Psoas muscle (tissue), 8 donors: ENCODE measurements around the gene CAND2. TPM values are rescaled to one million over a fixed set of nuclear protein-coding genes. Genes with fewer than 3 reads are reported as not detected.

ENCODE experiments used
- ATAC-seq, 4 donors: fragments of 200-7000 bp; cut with Tn5 transposase; one replicate each; pipeline ENCODE4 v1.9.1; 2020; ENCODE audit warnings: moderate library complexity in 3 of 4, mild to moderate bottlenecking in 2 of 4
- DNase-seq, 2 donors: peaks; one replicate each; pipeline ENCODE4 v3.0.0-alpha.2; 2020
- H3K27ac ChIP-seq: fragments of 200-600 bp; one replicate; pipeline ENCODE4 v1.8.0; 2022
- H3K27me3 ChIP-seq, 3 donors: fragments of 200-600 bp in 1 of 3; one replicate each; pipeline versions ENCODE4 v1.6.1 to v1.8.0; 2013 to 2022; ENCODE audit warnings: low read length in 2 of 3, mild to moderate bottlenecking in 2 of 3, moderate library complexity in 1 of 3; ENCODE audit not compliant: insufficient read depth in 3 of 3
- H3K36me3 ChIP-seq, 2 donors: fragments of 200-600 bp in 1 of 2; one replicate each; pipeline versions ENCODE4 v1.6.1 to v1.8.0; 2013 to 2022; ENCODE audit warnings: low read depth in 1 of 2, mild to moderate bottlenecking in 1 of 2, moderate library complexity in 1 of 2; ENCODE audit not compliant: insufficient read depth in 1 of 2
- H3K4me1 ChIP-seq: fragments of 200-600 bp; one replicate; pipeline ENCODE4 v1.8.0; 2022
- H3K4me3 ChIP-seq: fragments of 200-600 bp; one replicate; pipeline ENCODE4 v1.8.0; 2022; ENCODE audit warnings: mild to moderate bottlenecking
- H3K9me3 ChIP-seq: fragments of 200-600 bp; one replicate; pipeline ENCODE4 v1.8.0; 2022
- CTCF ChIP-seq: fragments of 200-600 bp; IDR thresholded peaks from one replicate; pipeline ENCODE4 v1.8.0; 2022; ENCODE audit warnings: antibody characterized with exemption
- WGBS, 3 donors: extraction: QIAGEN DNeasy Blood & Tissue Kit; methylation state at CpG; one replicate each; pipeline versions ENCODE4 v1.1.6 to v1.1.7; 2013; 5-methylcytosine and 5-hydroxymethylcytosine counted together
- intact Hi-C, 2 donors: fragments of 100-400 bp; cut with DNase I; formaldehyde crosslinking; loops; one replicate each; pipeline versions ENCODE4 v1.11.0 to v1.14.2; 2022
- polyA plus RNA-seq, 3 donors: library from polyadenylated mRNA; stranded (reverse); fragments of 200-250 nt; gene quantifications; one replicate each; pipeline ENCODE4 v1.2.3, GENCODE V29; 2013
- total RNA-seq, 4 donors: library from RNA; stranded (reverse); fragmentation: NEBNext Ultra II Directional in 2 of 4; extraction: Animal tissue kit (Norgen Biotek cat#: 25700) in 2 of 4; gene quantifications; one replicate each; pipeline versions ENCODE4 v1.2.1 to v1.2.4, GENCODE V29; 2021 to 2023
- donor health status: healthy with polysubstance abuse.
- donor health status: DM: no; HTN: no; CAD: no; lungs with moderate emphysema.
- donor health status: Bipolar disorder and iron deficiency.
- donor health status: healthy.
- donor health status: DM: yes; HTN: yes; CAD: no.
- donor health status: DM: no; HTN: no; CAD: no.
- donor health status: DM: no; HTN: no; CAD: no.
- donor health status: DM: yes; HTN: yes; CAD: no.

The CAND2 gene
- total and polyA plus RNA-seq, 7 donors, result 3.7 to 220 (median 128) TPM

- Histone ChIP-seq H3K36me3 (peaks cover 3 to 82% of the 10 kb centered on the region in 2 donors), H3K27me3 (no peaks in the 10 kb centered on the region), H3K4me1 (peaks cover 27% of the 10 kb centered on the region), H3K9me3 (no peaks in the 10 kb centered on the region), H3K27ac (peak overlapping the region; percentile 70), H3K4me3 (no peak overlapping the region)
- WGBS, 3 donors, result 64 to 71% (median 66%) methylated on average over 7 of the region's 7 CpGs
- intact Hi-C loops, result no loop called here
- no peak for ATAC-seq
- DNase-seq, result no peak
- TF ChIP-seq CTCF, result no peak
Observed at GRCh38 chr3:12807601-12808359, 11.3 kb downstream of the CAND2 start.

- H3K4me1 ChIP-seq, result peaks cover 27% of the 10 kb centered on the region
- intact Hi-C loops, result no loop called here
Observed at GRCh38 chr3:12808587-12808986, 12.1 kb downstream of the CAND2 start.

GRCh38 chr3:12809001-12809400 is 12.5 kb downstream of the CAND2 start:
- no peak for TF ChIP-seq CTCF
- peak overlapping the region; percentile 70 for H3K27ac ChIP-seq
- WGBS, 3 donors, result 89 to 96% (median 94%) methylated on average over 3 of the region's 3 CpGs
- H3K9me3 ChIP-seq, result no peaks in the 10 kb centered on the region
- H3K27me3 ChIP-seq, result no peaks in the 10 kb centered on the region
- no peak overlapping the region for H3K4me3 ChIP-seq
- DNase-seq (no peak), ATAC-seq (no peak)
- peaks cover 27% of the 10 kb centered on the region for H3K4me1 ChIP-seq
- intact Hi-C loops, result no loop called here
- H3K36me3 ChIP-seq, result peaks cover 3 to 82% of the 10 kb centered on the region in 2 donors

More at GRCh38 chr3:12808587-12808986, 12.1 kb downstream of the CAND2 start:
- no peak for TF ChIP-seq CTCF
- H3K27me3 ChIP-seq, result no peaks in the 10 kb centered on the region
- WGBS, 3 donors, result 79 to 83% (median 80%) methylated on average over 2 of the region's 2 CpGs
- peaks cover 3 to 82% of the 10 kb centered on the region in 2 donors for H3K36me3 ChIP-seq
- ATAC-seq (no peak), DNase-seq (no peak)
- no peaks in the 10 kb centered on the region for H3K9me3 ChIP-seq
- no peak overlapping the region for H3K4me3 ChIP-seq
- H3K27ac ChIP-seq, result peak overlapping the region; percentile 70

- no peak for TF ChIP-seq CTCF
- DNase-seq, result no peak
- intact Hi-C loops, result no loop called here
- Histone ChIP-seq H3K27ac (peak overlapping the region; percentile 70), H3K4me3 (peak overlapping the region; percentile 68), H3K4me1 (peaks cover 27% of the 10 kb centered on the region), H3K36me3 (peaks cover 3 to 82% of the 10 kb centered on the region in 2 donors), H3K9me3 (no peaks in the 10 kb centered on the region), H3K27me3 (no peaks in the 10 kb centered on the region)
- peak in 1 of 4 donors; percentile 1 for ATAC-seq
- 83 to 92% (median 86%) methylated on average over 5 of the region's 5 CpGs for whole genome bisulfite sequencing, 3 donors
Observed at GRCh38 chr3:12809435-12809834, 13.0 kb downstream of the CAND2 start.
